H1 (cell line): Measurements from ENCODE around the gene ROR1. TPM values are rescaled to one million over a fixed set of nuclear protein-coding genes. Genes with fewer than 3 reads are reported as not detected.

Source experiments
- CTCF ChIA-PET: fragments of 300-600 bp; sonication (Branson Sonifier 250); formaldehyde crosslinking; loops from one replicate; lab custom pipeline; 2021; ENCODE audit not compliant: partially characterized antibody; lab: Charles Lee
- POLR2A ChIA-PET: fragments of 300-600 bp; sonication (Branson Sonifier 250); formaldehyde crosslinking; loops from one replicate; lab custom pipeline; 2021; ENCODE audit warnings: inconsistent platforms; ENCODE audit not compliant: partially characterized antibody; lab: Charles Lee
- DNase-seq, 2 experiments: peaks; one replicate each; pipeline versions ENCODE4 v3.0.0 to v3.0.0-alpha.2; 2010 to 2022; ENCODE audit warnings: low spot score in 2 of 2, low read depth in 1 of 2, mixed read lengths in 1 of 2
- FAIRE-seq: peaks from 2 replicates; lab custom pipeline; 2011; peaks lifted over from hg19 to GRCh38; lab: Jason Lieb, UNC
- H2AFZ ChIP-seq: 2 replicates; pipeline ENCODE4 v1.8.1; 2012; ENCODE audit warnings: low read length, inconsistent platforms
- H2AK5ac ChIP-seq: 2 replicates; pipeline ENCODE4 v1.6.1; 2013; ENCODE audit warnings: low read depth, low read length
- H2BK120ac ChIP-seq: replicated peaks from 2 replicates; pipeline ENCODE3; 2013; ENCODE audit warnings: low read depth, low read length, inconsistent platforms
- H2BK12ac ChIP-seq: 2 replicates; pipeline ENCODE4 v1.6.1; 2013; ENCODE audit warnings: low read depth, low read length
- H2BK15ac ChIP-seq: 2 replicates; pipeline ENCODE4 v1.6.1; 2013; ENCODE audit warnings: low read length
- H2BK20ac ChIP-seq: 2 replicates; pipeline ENCODE4 v1.6.1; 2013; ENCODE audit warnings: low read length
- H2BK5ac ChIP-seq: 2 replicates; pipeline ENCODE4 v1.6.1; 2013; ENCODE audit warnings: low read depth, low read length
- H3K14ac ChIP-seq: 2 replicates; pipeline ENCODE4 v1.6.1; 2013; ENCODE audit warnings: inconsistent platforms; ENCODE audit not compliant: insufficient read length
- H3K18ac ChIP-seq: 2 replicates; pipeline ENCODE4 v1.6.1; 2013; ENCODE audit warnings: low read length; ENCODE audit errors: extremely low read depth
- H3K23ac ChIP-seq: 2 replicates; pipeline ENCODE4 v1.6.1; 2013; ENCODE audit warnings: inconsistent platforms; ENCODE audit not compliant: insufficient read length
- H3K23me2 ChIP-seq: 2 replicates; pipeline ENCODE4 v1.6.1; 2013; ENCODE audit warnings: low read depth, low read length
- H3K27ac ChIP-seq: 2 replicates; pipeline ENCODE4 v1.6.1; 2011; ENCODE audit warnings: low read depth, low read length, inconsistent platforms
- H3K27me3 ChIP-seq, 4 experiments: replicated peaks in 1 of 4; 1 replicate in 1 of 4; 2 replicates in 3 of 4; pipeline versions ENCODE4 v1.6.1 to v1.8.1; 2011 to 2013; ENCODE audit warnings: low read length in 3 of 4, mild to moderate bottlenecking in 3 of 4, inconsistent platforms in 2 of 4, mixed read lengths in 2 of 4, moderate library complexity in 1 of 4; ENCODE audit not compliant: control insufficient read depth in 3 of 4, insufficient read depth in 3 of 4; ENCODE audit errors: extremely low read depth in 1 of 4
- H3K36me3 ChIP-seq, 4 experiments: 2 replicates each; pipeline versions ENCODE4 v1.6.1 to v1.8.1; 2011 to 2013; ENCODE audit warnings: mild to moderate bottlenecking in 4 of 4, low read length in 3 of 4, moderate library complexity in 2 of 4, control low read depth in 1 of 4, inconsistent platforms in 1 of 4; ENCODE audit not compliant: insufficient read depth in 4 of 4, control insufficient read depth in 2 of 4
- H3K4ac ChIP-seq: replicated peaks from 2 replicates; pipeline ENCODE3; 2013; ENCODE audit warnings: low read length, low read depth, mixed read lengths, inconsistent platforms; ENCODE audit not compliant: insufficient read length
- H3K4me1 ChIP-seq, 4 experiments: replicated peaks in 1 of 4; 1 replicate in 1 of 4; 2 replicates in 3 of 4; pipeline versions ENCODE4 v1.6.1 to v1.8.1; 2011 to 2013; ENCODE audit warnings: low read length in 3 of 4, inconsistent platforms in 2 of 4, mixed read lengths in 1 of 4; ENCODE audit not compliant: insufficient read depth in 4 of 4, control insufficient read depth in 3 of 4
- H3K4me2 ChIP-seq, 2 experiments: 2 replicates each; pipeline versions ENCODE4 v1.6.1 to v1.8.1; 2011 to 2013; ENCODE audit warnings: low read depth in 2 of 2, low read length in 2 of 2, control low read depth in 1 of 2, inconsistent platforms in 1 of 2, mild to moderate bottlenecking in 1 of 2; ENCODE audit not compliant: insufficient read depth in 1 of 2
- H3K4me3 ChIP-seq, 4 experiments: fragments of 200-600, 300-600 bp in 1 of 4; sonication (generic), shearing (Covaris generic), sonication (Bioruptor Twin) in 1 of 4; 2 replicates each; pipeline versions ENCODE4 v1.5.1 to v1.8.1; 2011 to 2016; ENCODE audit warnings: low read length in 4 of 4, low read depth in 3 of 4, control low read depth in 2 of 4, inconsistent platforms in 2 of 4, mild to moderate bottlenecking in 2 of 4, mixed read lengths in 1 of 4, moderate library complexity in 1 of 4; ENCODE audit not compliant: insufficient read depth in 2 of 4; ENCODE audit errors: extremely low read depth in 1 of 4
- H3K56ac ChIP-seq: replicated peaks from 2 replicates; pipeline ENCODE3; 2013; ENCODE audit warnings: low read depth, mild to moderate bottlenecking, mixed read lengths, low read length, inconsistent platforms; ENCODE audit not compliant: insufficient read length
- H3K79me1 ChIP-seq: 2 replicates; pipeline ENCODE4 v1.6.1; 2013; ENCODE audit warnings: low read depth, low read length, control low read depth
- H3K79me2 ChIP-seq, 2 experiments: 2 replicates each; pipeline versions ENCODE4 v1.6.1 to v1.8.1; 2012 to 2013; ENCODE audit warnings: low read length in 2 of 2, mild to moderate bottlenecking in 2 of 2, inconsistent platforms in 1 of 2; ENCODE audit not compliant: insufficient read depth in 2 of 2, control insufficient read depth in 1 of 2
- H3K9ac ChIP-seq, 4 experiments: replicated peaks in 1 of 4; 1 replicate in 1 of 4; 2 replicates in 3 of 4; pipeline versions ENCODE4 v1.6.1 to v1.8.1; 2011 to 2013; ENCODE audit warnings: low read depth in 3 of 4, low read length in 3 of 4, control low read depth in 2 of 4, mild to moderate bottlenecking in 2 of 4, moderate library complexity in 2 of 4, inconsistent platforms in 1 of 4; ENCODE audit errors: extremely low read depth in 1 of 4
- H3K9me3 ChIP-seq, 2 experiments: 2 replicates each; pipeline versions ENCODE4 v1.6.1 to v1.8.1; 2012 to 2013; ENCODE audit warnings: mild to moderate bottlenecking in 2 of 2, moderate library complexity in 2 of 2, control low read depth in 1 of 2, inconsistent platforms in 1 of 2, low read depth in 1 of 2, low read length in 1 of 2, mixed read lengths in 1 of 2; ENCODE audit not compliant: insufficient read depth in 2 of 2
- H4K20me1 ChIP-seq, 2 experiments: replicated peaks in 1 of 2; 2 replicates each; pipeline versions ENCODE3 to v1.8.1; 2011 to 2013; ENCODE audit warnings: inconsistent platforms in 2 of 2, low read length in 2 of 2, mild to moderate bottlenecking in 1 of 2; ENCODE audit not compliant: insufficient read depth in 2 of 2, control insufficient read depth in 1 of 2
- H4K5ac ChIP-seq: 2 replicates; pipeline ENCODE4 v1.6.1; 2013; ENCODE audit warnings: low read length, low read depth, mixed read lengths, inconsistent platforms; ENCODE audit not compliant: insufficient read length
- H4K8ac ChIP-seq: 2 replicates; pipeline ENCODE4 v1.8.0; 2013; ENCODE audit warnings: mild to moderate bottlenecking, moderate library complexity, low read length, inconsistent platforms; ENCODE audit not compliant: insufficient read depth; ENCODE audit errors: extremely low read depth
- H4K91ac ChIP-seq: replicated peaks from 2 replicates; pipeline ENCODE3; 2013; ENCODE audit warnings: low read length, mixed read lengths, inconsistent platforms; ENCODE audit not compliant: insufficient read length
- ATF2 ChIP-seq: IDR thresholded peaks from 2 replicates; pipeline ENCODE4 v1.6.1; 2012; ENCODE audit warnings: low read length, inconsistent platforms
- MAFK ChIP-seq: IDR thresholded peaks from 2 replicates; pipeline ENCODE4 v1.6.1; 2012; ENCODE audit warnings: low read depth, mild to moderate bottlenecking, improper control_type of control experiment, low read length
- WGBS, 2 experiments: shearing (Covaris generic) in 1 of 2; methylation state at CpG; one replicate each; pipeline versions ENCODE4 v1.1.6 to v1.1.7; 2013 to 2015; ENCODE audit warnings: low lambda C conversion rate in 2 of 2, mixed read lengths in 2 of 2, inconsistent platforms in 1 of 2, low coverage in 1 of 2, missing lambda C conversion rate in 1 of 2; ENCODE audit not compliant: insufficient replicate concordance in 2 of 2, insufficient coverage in 1 of 2, insufficient read length in 1 of 2; ENCODE audit errors: extremely low coverage in 1 of 2, missing lambda C conversion rate in 1 of 2; 5-methylcytosine and 5-hydroxymethylcytosine counted together
- polyA plus RNA-seq, 7 experiments: library from polyadenylated mRNA; depleted of rRNA in 3 of 7; stranded (reverse) in 5 of 7; unstranded in 2 of 7; fragments of >200 nt in 5 of 7; fragments of 200-250 nt in 2 of 7; gene quantifications; 1 replicate in 5 of 7; 2 replicates in 1 of 7; 4 replicates in 1 of 7; pipeline versions ENCODE4 v1.2.1 to v1.2.3, GENCODE V29; 2011 to 2013; ENCODE audit warnings: missing spikeins in 2 of 7, mixed read lengths in 2 of 7
- total RNA-seq: library from RNA; stranded (reverse); fragmentation: NEBNext Ultra II Directional; extraction: Animal tissue kit (Norgen Biotek cat#: 25700); gene quantifications from 2 replicates; pipeline ENCODE4 v1.2.1, GENCODE V29; 2021

The ROR1 gene
- total and polyA plus RNA-seq, 2 of the 8 experiments (the other 6 are each of a cell fraction or from before 2014, with no cell fraction given) = 33.6 to 73.6 TPM

GRCh38 chr1:64131155-64131554, 357.3 kb downstream of the ROR1 start:
- 0 out of 2 replicates have a peak, but pooled peaks have one; percentile 46 for TF ChIP-seq MAFK
- TF ChIP-seq ATF2 = no peak
- Histone ChIP-seq H3K27ac (no peak overlapping the region), H3K4me3 (no peak overlapping the region), H4K20me1 (peaks cover 1 to 3% of the 10 kb centered on the region in 2 experiments), H3K23ac (no peak overlapping the region), H3K36me3 (no peaks in the 10 kb centered on the region), H4K5ac (no peak overlapping the region), H3K4ac (no peak overlapping the region), H2BK12ac (no peak overlapping the region), H2BK20ac (no peak overlapping the region), H3K79me2 (no peaks in the 10 kb centered on the region), H3K9me3 (no peaks in the 10 kb centered on the region), H2BK15ac (no peak overlapping the region), H2BK5ac (peak overlapping the region; percentile 35; the same call in 1 of the 2 replicates), H3K4me2 (no peak overlapping the region), H2BK120ac (no peak overlapping the region), H2AK5ac (no peak overlapping the region; the same call in 1 of the 2 replicates), H3K18ac (no peak overlapping the region), H3K23me2 (no peaks in the 10 kb centered on the region), H2AFZ (no peak overlapping the region), H3K4me1 (peaks cover 0 to 5% (median under 1%) of the 10 kb centered on the region in 4 experiments; a peak in 2 of 7 replicates), H3K79me1 (no peaks in the 10 kb centered on the region; the same call in 1 of the 2 replicates), H3K14ac (no peak overlapping the region), H3K27me3 (no peaks in the 10 kb centered on the region), H3K56ac (no peak overlapping the region), H3K9ac (no peak overlapping the region), H4K8ac (no peak overlapping the region), H4K91ac (no peak overlapping the region)
- DNase-seq (no peak), FAIRE-seq (peak; percentile 36)
- WGBS, 2 experiments = 82% methylated on average over 2 of the region's 2 CpGs; no CpG with 5 or more reads in 1 of the 2 experiments
- ChIA-PET POLR2A (no interaction called here), CTCF (interaction anchor here (0.9 to 1.2 kb wide), 4 partner anchors 8 to 352 kb away, joined by 3 read pairs; no protein-coding TSS in a partner anchor)
